AG04450 (cell line): Measurements from ENCODE around the gene TFPI. TPM values are rescaled to one million over a fixed set of nuclear protein-coding genes. Genes with fewer than 3 reads are reported as not detected.
"Not testable (repeated sequence)": the region's sequence is repeated elsewhere in the genome, so short reads cannot be mapped to it uniquely, and the experiment has no call there.

Experiments used
- CTCF ChIA-PET: fragments of 300-600, 350-600 bp; formaldehyde crosslinking; extraction: SDS; loops from one replicate; lab custom pipeline; 2022; ENCODE audit warnings: antibody characterized with exemption, inconsistent platforms; lab: Charles Lee
- POLR2A ChIA-PET: fragments of 350-600 bp; formaldehyde crosslinking; extraction: SDS; loops from one replicate; lab custom pipeline; 2021; ENCODE audit warnings: antibody characterized with exemption, inconsistent platforms; lab: Yijun Ruan, JAX
- DNase-seq: peaks from one replicate; pipeline ENCODE4 v3.0.0-alpha.2; 2011; ENCODE audit warnings: low read depth, low spot score
- H3K27ac ChIP-seq: one replicate; pipeline ENCODE4 v1.5.1; 2012; ENCODE audit warnings: low read depth, low read length, control low read depth
- H3K27me3 ChIP-seq: one replicate; pipeline ENCODE4 v1.6.0; 2012; ENCODE audit warnings: low read length; ENCODE audit not compliant: control insufficient read depth, insufficient read depth
- H3K4me3 ChIP-seq: 2 replicates; pipeline ENCODE4 v1.5.1; 2011; ENCODE audit warnings: mild to moderate bottlenecking, low read depth, low read length, control low read depth
- H3K9me3 ChIP-seq: 2 replicates; pipeline ENCODE4 v1.5.1; 2012; ENCODE audit warnings: low read length; ENCODE audit not compliant: control insufficient read depth, insufficient read depth
- CTCF ChIP-seq: IDR thresholded peaks from 2 replicates; pipeline ENCODE4 v1.5.1; 2011; ENCODE audit warnings: low read depth, low read length, control low read depth, inconsistent platforms
- polyA plus RNA-seq: library from polyadenylated mRNA; depleted of rRNA; stranded (reverse); fragments of >200 nt; gene quantifications from 2 replicates; pipeline ENCODE4 v1.2.3, GENCODE V29; 2011

Gene TFPI
- polyA plus RNA-seq, 1 experiment = 91.2 TPM

DNA sequence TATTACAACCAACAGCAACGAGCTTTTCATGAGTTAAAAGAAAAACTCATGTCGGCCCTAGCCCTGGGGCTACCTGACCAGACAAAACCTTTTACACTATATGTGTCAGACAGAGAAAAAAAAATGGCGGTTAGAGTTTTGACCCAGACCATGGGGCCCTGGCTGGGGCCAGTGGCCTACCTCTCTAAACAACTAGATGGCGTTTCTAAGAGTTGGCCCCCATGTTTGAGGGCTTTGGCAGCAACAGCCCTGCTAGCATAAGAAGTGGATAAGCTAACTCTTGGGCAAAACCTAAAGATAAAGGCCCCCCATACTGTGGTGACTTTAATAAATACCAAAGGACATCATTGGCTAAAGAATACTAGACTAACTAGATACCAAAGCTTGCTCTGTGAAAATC, 39.3 kb downstream of the TFPI start:
- H3K4me3 ChIP-seq = no peak overlapping the region
- POLR2A ChIA-PET = no interaction called here
- TF ChIP-seq CTCF = no peak

GRCh38 chr2:187514235-187514829, 39.9 kb downstream of the TFPI start:
- CTCF ChIA-PET = interaction anchor here (0.6 to 2.8 kb wide), 3 partner anchors 9 to 66 kb away, joined by 3 to 11 read pairs (median 9); no protein-coding TSS in a partner anchor
- DNase-seq, H3K27ac ChIP-seq, H3K27me3 ChIP-seq, POLR2A ChIA-PET, H3K4me3 ChIP-seq: not testable (repeated sequence)
- H3K9me3 ChIP-seq = peaks cover 10% of the 10 kb centered on the region

More for the DNA sequence above, 39.3 kb downstream of the TFPI start:
- CTCF ChIA-PET = interaction anchor here (2.2 to 2.8 kb wide), 2 partner anchors 15 to 66 kb away, joined by 9 to 11 read pairs; no protein-coding TSS in a partner anchor
- H3K9me3 ChIP-seq = peaks cover 16% of the 10 kb centered on the region
- no peak for DNase-seq
- no peaks in the 10 kb centered on the region for H3K27me3 ChIP-seq
- H3K27ac ChIP-seq = no peak overlapping the region

DNA sequence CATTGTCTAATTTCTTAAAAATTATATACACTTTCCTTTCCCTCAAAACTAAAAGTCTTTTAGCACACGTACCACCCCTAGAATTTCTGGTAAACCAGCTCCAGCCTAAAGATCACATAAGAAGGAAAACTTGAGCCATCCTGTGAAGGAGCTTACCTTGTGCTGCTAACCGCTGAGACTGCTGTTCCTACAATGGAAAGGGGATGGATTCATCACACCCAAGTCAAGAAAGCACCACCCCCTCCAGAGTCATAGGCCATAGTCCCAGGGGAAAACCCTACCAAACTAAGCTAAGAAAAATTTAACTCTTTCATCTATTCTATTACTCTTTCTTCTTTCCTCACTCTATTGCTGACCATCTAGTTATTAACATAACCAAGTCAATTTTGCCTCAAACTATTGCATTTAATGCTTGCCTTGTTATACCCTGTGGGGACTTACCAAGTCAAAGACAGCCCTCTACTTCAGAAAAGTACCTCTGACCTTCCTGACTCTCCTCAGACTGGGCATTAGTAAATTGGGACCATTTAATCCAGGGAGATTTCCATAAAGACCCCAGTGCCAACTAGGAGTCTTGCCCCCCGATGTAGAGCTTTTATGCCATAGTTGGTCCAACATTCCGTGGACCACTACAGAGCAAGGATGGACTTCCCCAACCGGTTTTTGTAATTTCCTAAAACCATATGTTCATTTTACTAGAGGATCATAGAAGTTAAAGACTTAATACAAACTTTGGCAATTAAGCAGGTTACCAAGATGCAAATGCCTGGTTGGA, 40.6 kb downstream of the TFPI start:
- H3K27ac ChIP-seq, H3K4me3 ChIP-seq, H3K9me3 ChIP-seq, H3K27me3 ChIP-seq, POLR2A ChIA-PET, DNase-seq: not testable (repeated sequence)
- CTCF ChIA-PET = interaction anchor here (0.6 to 2.8 kb wide), 4 partner anchors 8 to 67 kb away, joined by 3 to 11 read pairs (median 8); no protein-coding TSS in a partner anchor

GRCh38 chr2:187511356-187512315, 42.6 kb downstream of the TFPI start:
- Histone ChIP-seq H3K4me3 (no peak overlapping the region), H3K27me3 (no peaks in the 10 kb centered on the region), H3K27ac (no peak overlapping the region), H3K9me3 (peaks cover 6% of the 10 kb centered on the region)
- ChIA-PET POLR2A (no interaction called here), CTCF (no interaction called here)
- no peak for TF ChIP-seq CTCF
- DNase-seq = no peak

DNA sequence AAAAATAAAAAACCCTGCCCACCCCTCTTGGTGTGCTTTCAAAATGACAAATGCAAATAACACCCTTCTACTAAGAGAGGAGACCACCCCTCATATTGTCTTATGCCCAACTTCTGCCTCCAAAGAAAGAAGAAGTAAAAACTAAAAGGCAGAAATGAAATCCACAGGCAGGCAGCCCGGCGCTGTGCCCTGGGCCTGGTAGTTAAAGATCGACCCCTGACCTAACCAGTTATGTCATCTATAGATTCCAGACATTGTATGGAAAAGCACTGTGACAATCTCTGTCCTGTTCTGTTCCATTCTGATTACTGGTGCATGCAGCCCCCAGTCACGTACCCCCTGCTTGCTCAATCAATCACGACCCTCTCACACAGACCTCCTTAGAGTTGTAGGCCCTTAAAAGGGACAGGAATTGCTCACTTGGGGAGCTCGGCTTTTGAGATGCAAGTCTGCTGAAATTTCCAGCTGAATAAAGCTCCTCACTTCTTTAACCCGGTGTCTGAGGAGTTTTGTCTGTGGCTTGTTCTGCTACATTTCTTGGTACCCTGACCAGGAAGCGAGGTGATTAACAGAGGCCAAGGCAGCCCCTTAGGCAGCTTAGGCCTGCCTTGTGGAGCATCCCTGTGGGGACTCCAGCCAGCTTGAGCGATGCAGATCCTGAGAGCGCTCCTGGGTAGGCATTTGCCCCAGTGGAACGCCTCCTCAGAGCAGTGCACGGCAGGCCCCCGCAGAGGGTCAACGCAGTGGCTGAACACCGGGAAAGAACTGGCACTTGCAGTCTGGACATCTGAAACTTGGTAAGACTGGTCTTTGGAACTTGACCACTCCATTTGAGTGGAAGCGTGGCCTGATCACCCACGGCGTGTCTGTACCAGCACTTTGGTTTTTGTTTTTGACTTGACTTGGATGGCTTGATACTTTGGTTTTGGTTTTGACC, 43.5 kb downstream of the TFPI start:
- H3K9me3 ChIP-seq, H3K27ac ChIP-seq, H3K27me3 ChIP-seq, H3K4me3 ChIP-seq, DNase-seq, POLR2A ChIA-PET: not testable (repeated sequence)
- CTCF ChIA-PET = interaction anchor here (1.4 to 2.6 kb wide), 2 partner anchors 11 to 71 kb away, joined by 8 to 10 read pairs; no protein-coding TSS in a partner anchor
